SH-SY5Y (cell line): ENCODE measurements around the gene IKZF1.

ENCODE experiments used
- GATA2 ChIP-seq: IDR thresholded peaks from 2 replicates; pipeline ENCODE4 v1.6.1; 2011; ENCODE audit warnings: mild to moderate bottlenecking, low read depth, low read length
- GATA3 ChIP-seq: IDR thresholded peaks from 2 replicates; pipeline ENCODE4 v1.6.1; 2011; ENCODE audit warnings: low read depth, mild to moderate bottlenecking, low read length, moderate library complexity

The IKZF1 gene

GRCh38 chr7:50372923-50373322 lies 68.4 kb downstream of the IKZF1 start:
- TF ChIP-seq GATA3 (no peak), GATA2 (no peak)

DNA sequence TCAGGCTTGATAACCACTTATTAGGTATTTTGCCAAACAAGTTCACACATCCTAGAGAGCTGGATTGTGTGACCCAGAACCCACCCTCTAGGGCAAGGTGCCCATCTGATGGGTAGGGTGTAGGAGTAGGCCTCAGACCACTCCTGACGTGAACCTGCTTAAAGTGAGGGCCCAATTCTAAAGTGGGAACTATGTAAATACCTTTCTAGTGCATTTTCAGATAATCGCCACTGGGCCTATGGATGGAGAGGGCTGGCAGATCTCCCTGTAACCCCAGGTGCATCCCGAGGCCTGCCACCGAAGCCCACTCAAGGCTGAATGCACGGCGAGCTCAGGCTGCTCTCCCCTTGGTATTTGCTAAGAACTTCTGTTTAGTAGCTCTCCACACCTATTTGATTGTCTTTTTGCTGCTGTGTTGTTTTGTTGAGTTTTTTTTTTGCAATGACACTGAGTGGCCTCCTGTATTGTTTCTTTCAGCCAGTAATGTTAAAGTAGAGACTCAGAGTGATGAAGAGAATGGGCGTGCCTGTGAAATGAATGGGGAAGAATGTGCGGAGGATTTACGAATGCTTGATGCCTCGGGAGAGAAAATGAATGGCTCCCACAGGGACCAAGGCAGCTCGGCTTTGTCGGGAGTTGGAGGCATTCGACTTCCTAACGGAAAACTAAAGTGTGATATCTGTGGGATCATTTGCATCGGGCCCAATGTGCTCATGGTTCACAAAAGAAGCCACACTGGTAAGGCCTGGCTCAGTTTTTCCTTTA lies 71.7 kb downstream of the IKZF1 start:
- no peak for TF ChIP-seq GATA3
- no peak for TF ChIP-seq GATA2

- TF ChIP-seq GATA2 (no peak), GATA3 (no peak)
These were observed 72.8 kb downstream of the IKZF1 start for GRCh38 chr7:50377356-50377755.

GRCh38 chr7:50379082-50379481 lies 74.6 kb downstream of the IKZF1 start:
- TF ChIP-seq GATA2 (no peak), GATA3 (no peak)

DNA sequence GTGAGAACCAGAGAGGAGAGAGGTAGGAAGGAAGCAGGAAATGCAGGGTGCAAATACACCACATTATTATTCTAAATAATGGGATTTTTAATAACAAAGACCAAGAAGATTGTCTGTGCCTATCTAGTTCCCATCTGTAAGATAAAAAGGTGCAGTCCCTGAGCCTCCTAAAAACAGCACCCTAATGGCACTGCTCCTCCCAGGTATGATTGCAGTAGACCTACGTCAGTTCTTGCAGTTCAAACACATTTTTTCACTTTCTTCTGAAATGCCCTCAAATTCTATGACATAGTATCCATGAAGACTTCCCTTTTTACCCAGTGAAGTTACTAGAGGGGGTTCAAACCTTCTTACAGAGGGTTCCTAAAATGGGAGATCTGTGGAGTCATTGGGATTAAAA lies 75.0 kb downstream of the IKZF1 start:
- TF ChIP-seq GATA3: no peak

- TF ChIP-seq GATA2: no peak
- TF ChIP-seq GATA3: no peak
These were observed 77.9 kb downstream of the IKZF1 start for GRCh38 chr7:50382455-50382854.

DNA sequence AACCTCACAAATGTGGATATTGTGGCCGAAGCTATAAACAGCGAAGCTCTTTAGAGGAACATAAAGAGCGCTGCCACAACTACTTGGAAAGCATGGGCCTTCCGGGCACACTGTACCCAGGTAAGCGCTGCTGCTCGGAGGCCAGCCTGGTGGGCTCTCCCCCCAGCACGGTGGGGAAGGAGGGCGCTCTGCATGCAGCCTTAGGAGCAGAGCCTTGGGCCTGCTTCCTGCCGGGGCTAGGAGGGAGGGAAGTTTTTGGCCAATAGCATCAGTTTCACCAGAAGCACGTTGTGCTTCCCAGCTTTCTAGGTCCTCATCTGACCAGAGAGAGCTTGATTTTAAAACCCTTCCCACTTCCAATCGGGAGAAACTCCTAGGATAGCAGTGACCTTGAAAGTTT lies 82.8 kb downstream of the IKZF1 start:
- TF ChIP-seq GATA2 (no peak), GATA3 (no peak)

- no peak for TF ChIP-seq GATA2
- TF ChIP-seq GATA3: no peak
These were observed 85.4 kb downstream of the IKZF1 start for GRCh38 chr7:50389961-50390360.

DNA sequence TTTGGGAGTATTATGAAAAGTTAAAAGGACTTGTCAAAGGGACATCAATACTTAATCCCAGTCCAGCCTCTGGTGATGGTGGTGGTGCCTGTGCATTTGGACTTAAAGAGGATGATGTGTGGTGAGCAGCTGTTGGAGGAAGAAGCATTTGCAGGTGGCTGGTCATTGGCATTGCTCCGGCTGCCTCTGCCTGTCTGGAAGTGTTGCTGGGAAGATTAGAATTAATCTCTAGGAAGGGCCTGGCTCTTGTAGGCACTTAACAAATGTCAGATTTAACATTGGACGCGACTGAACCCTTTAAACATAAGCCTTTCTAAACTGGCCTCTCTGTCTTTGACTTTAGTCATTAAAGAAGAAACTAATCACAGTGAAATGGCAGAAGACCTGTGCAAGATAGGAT lies 86.9 kb downstream of the IKZF1 start:
- TF ChIP-seq GATA2: no peak
- no peak for TF ChIP-seq GATA3

DNA sequence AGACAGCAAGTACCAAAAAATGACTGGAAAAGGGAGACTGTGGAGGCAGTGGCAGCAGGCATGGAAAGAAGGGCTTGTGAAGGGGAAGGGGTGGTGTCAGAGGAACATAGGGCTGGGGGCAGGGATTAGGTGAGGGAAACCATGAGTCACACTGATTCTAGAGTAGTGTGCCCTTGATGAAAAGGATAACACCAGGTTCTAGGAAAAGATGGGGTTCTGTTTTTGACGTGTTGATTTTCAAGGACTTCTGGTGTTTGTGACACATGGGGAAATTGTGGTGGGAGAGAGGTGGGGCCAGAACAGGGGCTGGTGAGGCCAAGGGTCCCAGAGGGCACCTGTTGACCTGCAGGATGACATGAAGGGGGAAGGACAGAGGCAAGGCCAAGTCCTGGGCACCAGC lies 88.6 kb downstream of the IKZF1 start:
- TF ChIP-seq GATA3: no peak
- TF ChIP-seq GATA2: no peak

DNA sequence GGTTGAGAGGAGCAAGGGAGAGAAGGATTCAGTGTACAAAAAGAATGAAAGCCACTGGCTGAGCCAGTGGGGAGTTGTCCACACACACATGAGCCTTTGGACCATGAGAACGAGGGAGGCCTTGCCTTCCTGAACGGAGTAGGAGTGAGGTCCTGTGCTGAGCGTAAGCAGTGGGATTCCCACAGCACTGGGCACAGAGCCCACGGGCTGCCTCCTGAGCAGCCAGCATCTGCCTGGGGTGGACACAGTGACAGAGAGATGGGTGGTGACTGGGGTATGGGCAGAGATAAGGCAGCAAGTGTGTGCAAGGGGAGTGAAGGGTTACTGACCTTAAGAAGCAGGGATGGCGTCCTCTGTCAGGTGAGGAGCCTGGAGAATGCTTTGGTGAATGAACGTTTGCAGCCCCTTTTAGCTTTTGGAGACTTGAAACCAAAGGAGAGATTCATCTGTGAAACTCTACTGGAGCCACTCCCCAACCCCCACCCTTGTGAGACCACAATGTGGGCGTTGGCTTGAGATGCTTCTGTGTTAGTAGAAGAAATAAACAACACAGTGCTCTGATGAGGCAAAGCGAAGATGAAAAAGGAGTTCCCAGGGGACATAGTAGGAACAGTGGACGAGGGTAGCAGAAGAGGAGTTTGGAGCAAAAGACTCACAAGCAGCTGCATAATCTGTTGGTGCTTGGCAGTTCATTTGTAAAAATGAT lies 89.2 kb downstream of the IKZF1 start:
- no peak for TF ChIP-seq GATA3
- no peak for TF ChIP-seq GATA2

DNA sequence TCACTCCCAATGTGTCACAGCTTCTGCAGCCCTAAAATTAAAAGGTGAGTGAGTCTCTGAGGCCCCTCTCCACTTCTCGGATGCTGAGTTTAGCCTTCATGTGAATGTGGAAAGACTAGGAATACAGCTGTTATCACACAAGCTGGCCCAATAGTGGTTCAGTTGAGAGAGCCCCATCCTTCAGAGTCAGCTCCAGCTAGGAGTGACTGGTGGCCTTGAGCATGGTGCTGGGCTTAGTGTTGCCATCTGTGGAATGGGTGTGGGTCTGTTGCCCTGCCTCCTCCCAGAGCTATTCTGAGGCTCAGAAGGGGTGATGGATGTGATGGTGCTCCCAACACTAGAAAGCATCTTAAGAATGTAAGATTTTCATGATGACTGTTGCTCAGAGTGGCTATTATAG lies 89.8 kb downstream of the IKZF1 start:
- TF ChIP-seq GATA3 (no peak), GATA2 (no peak)

DNA sequence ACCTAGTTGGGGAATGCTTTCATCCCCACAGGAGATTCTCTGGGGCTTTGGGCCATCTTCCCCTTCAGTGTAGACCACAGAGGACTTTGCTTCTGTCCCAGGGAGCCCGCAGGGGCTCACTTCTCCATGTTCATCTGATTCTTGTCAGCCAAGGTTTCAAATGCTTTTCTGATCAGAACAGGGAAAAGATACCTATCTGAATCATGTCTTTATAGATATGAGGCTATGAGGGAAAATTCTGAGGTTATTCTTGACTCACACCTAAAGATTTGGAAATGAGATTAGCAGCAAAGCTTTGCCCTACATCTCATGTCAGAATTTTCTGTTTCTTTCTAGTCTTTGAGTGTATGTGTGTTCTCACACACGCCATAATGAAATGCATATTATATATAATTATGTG lies 92.3 kb downstream of the IKZF1 start:
- TF ChIP-seq GATA3 (no peak), GATA2 (no peak)

- TF ChIP-seq GATA2 (no peak), GATA3 (no peak)
These were observed 92.9 kb downstream of the IKZF1 start for GRCh38 chr7:50397320-50397970.

DNA sequence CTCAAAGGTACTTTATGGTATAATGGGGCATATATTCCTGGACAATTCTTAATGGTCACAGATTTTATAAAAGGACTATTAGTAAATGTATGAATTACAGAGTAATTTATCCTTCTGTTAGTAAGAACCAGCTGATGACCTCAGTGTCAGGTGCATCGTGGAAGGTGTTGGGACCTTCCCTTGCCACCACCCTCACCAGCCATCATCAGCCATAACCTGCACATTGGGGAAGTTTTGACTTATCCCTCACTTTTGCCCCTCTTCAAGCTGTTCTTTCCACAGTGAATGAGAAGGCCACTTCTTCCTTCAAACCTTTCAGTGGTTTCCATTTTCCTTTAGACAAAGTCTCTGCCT lies 93.4 kb downstream of the IKZF1 start:
- no peak for TF ChIP-seq GATA2
- no peak for TF ChIP-seq GATA3
